OCI-LY7 (cell line): ENCODE measurements around the gene FAM162A. TPM values are rescaled to one million over a fixed set of nuclear protein-coding genes. Genes with fewer than 3 reads are reported as not detected.

ENCODE experiments used
- BruUV-seq: library from RNA; stranded (reverse); fragments of 400-500 nt; replicated peaks from 2 replicates; lab custom pipeline; 2021; lab: Mats Ljungman, UMichigan
- CTCF ChIA-PET: fragments of 300-600 bp; sonication (Branson Sonifier 250); formaldehyde crosslinking; loops from one replicate; lab custom pipeline; 2022; ENCODE audit warnings: antibody characterized with exemption; ENCODE audit not compliant: unreplicated experiment; lab: Charles Lee
- POLR2A ChIA-PET: fragments of 300-600 bp; sonication (Branson Sonifier 250); formaldehyde crosslinking; loops from one replicate; lab custom pipeline; 2022; ENCODE audit warnings: antibody characterized with exemption; lab: Charles Lee
- DNase-seq: peaks from one replicate; pipeline ENCODE4 v3.0.0-alpha.2; 2015; ENCODE audit warnings: low spot score
- H2AFZ ChIP-seq: fragments of 200-600 bp; sonication (generic), shearing (Covaris generic); 2 replicates; pipeline ENCODE4 v1.6.1; 2014; ENCODE audit warnings: mild to moderate bottlenecking, antibody characterized with exemption, low read length, moderate library complexity
- H3K27ac ChIP-seq: fragments of 200-600 bp; sonication (generic); 2 replicates; pipeline ENCODE4 v1.5.1; 2014; ENCODE audit warnings: mixed run types, low read depth, mild to moderate bottlenecking, moderate library complexity, low read length, inconsistent platforms; ENCODE audit not compliant: poor library complexity, severe bottlenecking
- H3K36me3 ChIP-seq: fragments of 200-600 bp; sonication (generic); 2 replicates; pipeline ENCODE4 v1.6.1; 2014; ENCODE audit warnings: mild to moderate bottlenecking, antibody characterized with exemption, low read length, moderate library complexity, mixed read lengths; ENCODE audit not compliant: insufficient read depth
- H3K4me1 ChIP-seq: fragments of 200-600 bp; sonication (generic); 2 replicates; pipeline ENCODE4 v1.5.1; 2014; ENCODE audit warnings: mild to moderate bottlenecking, low read length; ENCODE audit not compliant: insufficient read depth, poor library complexity, severe bottlenecking
- H3K4me2 ChIP-seq: fragments of 200-600 bp; sonication (generic); 2 replicates; pipeline ENCODE4 v1.6.1; 2014; ENCODE audit warnings: mild to moderate bottlenecking, low read length
- H3K4me3 ChIP-seq: fragments of 200-600 bp; sonication (generic); 2 replicates; pipeline ENCODE4 v1.5.1; 2014; ENCODE audit warnings: mild to moderate bottlenecking, low read depth, low read length; ENCODE audit not compliant: poor library complexity, severe bottlenecking
- H3K79me2 ChIP-seq: fragments of 200-600 bp; sonication (generic); 2 replicates; pipeline ENCODE4 v1.6.1; 2016; ENCODE audit warnings: low read depth, mild to moderate bottlenecking, low read length, moderate library complexity, mixed read lengths; ENCODE audit not compliant: insufficient read depth
- H3K9me2 ChIP-seq: fragments of 200-600 bp; sonication (generic); 2 replicates; pipeline ENCODE4 v1.6.1; 2016; ENCODE audit warnings: mild to moderate bottlenecking, low read length, mixed read lengths; ENCODE audit not compliant: insufficient read depth
- H3K9me3 ChIP-seq: fragments of 200-600 bp; sonication (generic); 2 replicates; pipeline ENCODE4 v1.6.1; 2014; ENCODE audit warnings: mild to moderate bottlenecking, mixed run types, low read length, mixed read lengths
- H4K20me1 ChIP-seq: fragments of 200-600 bp; sonication (generic); 2 replicates; pipeline ENCODE4 v1.6.1; 2014; ENCODE audit warnings: mild to moderate bottlenecking, antibody characterized with exemption, low read length, moderate library complexity, mixed read lengths; ENCODE audit not compliant: insufficient read depth
- CTCF ChIP-seq: fragments of 200-600 bp; sonication (generic); conservative IDR thresholded peaks from 2 replicates; pipeline ENCODE4 v1.5.1; 2014; ENCODE audit warnings: mild to moderate bottlenecking, antibody characterized with exemption, low read length, moderate library complexity, mixed read lengths
- EZH2phosphoT487 ChIP-seq: fragments of 200-600 bp; sonication (generic); IDR thresholded peaks from 2 replicates; pipeline ENCODE4 v1.6.1; 2018; ENCODE audit warnings: low read depth, borderline replicate concordance, mild to moderate bottlenecking, mixed run types, antibody characterized with exemption, low read length, moderate library complexity, mixed read lengths
- intact Hi-C: fragments of 100-400 bp; cut with micrococcal nuclease; formaldehyde crosslinking; loops from one replicate; pipeline ENCODE4 v1.10.0; 2022; ENCODE audit not compliant: unreplicated experiment
- total RNA-seq, 2 experiments: library from RNA; depleted of rRNA in 1 of 2; stranded (reverse); fragments of >200 nt in 1 of 2; shearing (Covaris generic) in 1 of 2; gene quantifications; 2 replicates each; pipeline ENCODE4 v1.2.3, GENCODE V29; 2014 to 2022

FAM162A gene
- total RNA-seq, 2 experiments from 2014 or later, result 43.2 to 61.1 TPM

- no peaks in the 10 kb centered on the region for H3K9me2 ChIP-seq
- TF ChIP-seq EZH2phosphoT487 (no peak), CTCF (no peak)
- H3K36me3 ChIP-seq, result peaks cover 23% of the 10 kb centered on the region
- peaks cover 35% of the 10 kb centered on the region for H3K79me2 ChIP-seq
- ChIA-PET POLR2A (interaction anchor here (0.7 to 3.5 kb wide), 8 partner anchors 8 to 785 kb away, joined by 3 to 44 read pairs (median 4); partner anchors contain the start of genes FAM162A, HSPBAP1, MIX23 and SEC22A), CTCF (no interaction called here)
- no TSS peak for BruUV-seq
- H2AFZ ChIP-seq, result peak overlapping the region; percentile 62; the same call in 1 of the 2 replicates
- H3K4me2 ChIP-seq, result peak overlapping the region; percentile 92
- peaks cover 36% of the 10 kb centered on the region for H3K4me1 ChIP-seq
- H3K9me3 ChIP-seq, result no peaks in the 10 kb centered on the region
- H3K4me3 ChIP-seq, result peak overlapping the region; percentile 85
- H3K27ac ChIP-seq, result peak overlapping the region; percentile 87
- DNase-seq, result peak; percentile 12
- no peaks in the 10 kb centered on the region for H4K20me1 ChIP-seq
- intact Hi-C loops, result loop anchor here (1.0 to 10.0 kb wide), 4 partner anchors 33 to 870 kb away; partner anchors contain the start of genes FAM162A, HSPBAP1, KPNA1 and POLQ
These were observed 33.0 kb downstream of the FAM162A start for GRCh38 chr3:122416966-122417365.

DNA sequence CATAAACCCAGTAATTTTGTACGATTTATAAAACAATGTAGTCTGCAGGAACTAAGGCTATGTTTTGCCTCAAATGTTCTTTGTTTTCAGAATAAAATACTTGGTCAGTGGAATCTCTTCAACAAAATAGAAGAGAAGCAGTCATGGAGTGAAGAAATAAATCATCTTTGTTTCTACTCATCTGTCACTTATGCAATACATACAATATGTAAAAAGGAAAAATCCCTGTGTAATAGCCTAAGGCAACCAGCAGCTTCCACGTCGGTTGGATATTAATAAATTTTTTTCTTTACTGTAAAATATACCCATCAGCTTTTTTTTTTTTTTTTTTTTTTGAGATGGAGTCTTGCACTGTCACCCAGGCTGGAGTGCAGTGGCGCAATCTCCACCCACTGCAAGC is 37.1 kb downstream of the FAM162A start:
- CTCF ChIA-PET, result no interaction called here
- intact Hi-C loops, result no loop called here

More for the DNA sequence above, 37.1 kb downstream of the FAM162A start:
- POLR2A ChIA-PET, result no interaction called here
- H3K27ac ChIP-seq, result no peak overlapping the region
- peaks cover 45% of the 10 kb centered on the region for H3K36me3 ChIP-seq
- no peaks in the 10 kb centered on the region for H4K20me1 ChIP-seq
- TF ChIP-seq CTCF, result no peak
- TF ChIP-seq EZH2phosphoT487, result no peak
- no TSS peak for BruUV-seq
- DNase-seq, result no peak
- peaks cover 16% of the 10 kb centered on the region for H3K4me1 ChIP-seq
- peaks cover 12% of the 10 kb centered on the region; the same call in 1 of the 2 replicates for H3K79me2 ChIP-seq
- no peak overlapping the region for H3K4me2 ChIP-seq
- H2AFZ ChIP-seq, result no peak overlapping the region
- no peak overlapping the region for H3K4me3 ChIP-seq
- no peaks in the 10 kb centered on the region for H3K9me2 ChIP-seq
- H3K9me3 ChIP-seq, result no peaks in the 10 kb centered on the region
